ENCODE measurements around the gene TRMT11. TPM values are rescaled to one million over a fixed set of nuclear protein-coding genes. Genes with fewer than 3 reads are reported as not detected.

The TRMT11 gene
- total and polyA plus RNA-seq, 10 of the 15 experiments (the other 5 are each of a cell fraction or from before 2014, with no cell fraction given) = 34.0 to 81.1 (median 43.7) TPM

DNA sequence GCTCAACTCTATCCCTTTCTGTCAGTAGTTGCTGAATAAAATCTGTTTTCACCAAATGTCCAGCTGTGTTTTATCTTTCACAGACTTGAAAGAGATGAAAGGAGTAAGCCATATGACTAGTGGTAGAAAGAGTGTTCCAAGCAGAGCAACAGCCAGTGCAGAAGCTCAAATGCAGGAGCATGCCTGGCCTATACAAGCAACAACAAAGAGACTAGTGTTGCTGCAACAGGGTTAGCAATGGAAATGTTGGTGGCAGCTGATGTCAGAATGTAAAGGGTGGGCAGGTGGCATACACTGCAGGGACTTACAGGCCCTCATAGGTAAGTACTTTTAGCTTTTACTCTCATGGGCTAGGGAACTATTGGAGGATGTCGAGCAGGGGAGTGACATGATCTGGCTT lies 35.0 kb upstream of the TRMT11 start (continued):
- no peak for TF ChIP-seq POLR2A (IDR thresholded peaks at IDR 0.05; ENCODE audit: low read depth, low read length)
- TF ChIP-seq, protein P1, sequence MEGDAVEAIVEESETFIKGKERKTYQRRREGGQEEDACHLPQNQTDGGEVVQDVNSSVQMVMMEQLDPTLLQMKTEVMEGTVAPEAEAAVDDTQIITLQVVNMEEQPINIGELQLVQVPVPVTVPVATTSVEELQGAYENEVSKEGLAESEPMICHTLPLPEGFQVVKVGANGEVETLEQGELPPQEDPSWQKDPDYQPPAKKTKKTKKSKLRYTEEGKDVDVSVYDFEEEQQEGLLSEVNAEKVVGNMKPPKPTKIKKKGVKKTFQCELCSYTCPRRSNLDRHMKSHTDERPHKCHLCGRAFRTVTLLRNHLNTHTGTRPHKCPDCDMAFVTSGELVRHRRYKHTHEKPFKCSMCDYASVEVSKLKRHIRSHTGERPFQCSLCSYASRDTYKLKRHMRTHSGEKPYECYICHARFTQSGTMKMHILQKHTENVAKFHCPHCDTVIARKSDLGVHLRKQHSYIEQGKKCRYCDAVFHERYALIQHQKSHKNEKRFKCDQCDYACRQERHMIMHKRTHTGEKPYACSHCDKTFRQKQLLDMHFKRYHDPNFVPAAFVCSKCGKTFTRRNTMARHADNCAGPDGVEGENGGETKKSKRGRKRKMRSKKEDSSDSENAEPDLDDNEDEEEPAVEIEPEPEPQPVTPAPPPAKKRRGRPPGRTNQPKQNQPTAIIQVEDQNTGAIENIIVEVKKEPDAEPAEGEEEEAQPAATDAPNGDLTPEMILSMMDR (IDR thresholded peaks at IDR 0.05 in 2 of 3, conservative IDR thresholded peaks at IDR 0.05 in 1 of 3; ENCODE audit: control insufficient read depth in 2 of 3, extremely low read depth in 1 of 3, insufficient read depth in 1 of 3, low read depth in 3 of 3, low read length in 3 of 3) = no peak
- no peak for TF ChIP-seq ZNF24 (IDR thresholded peaks at IDR 0.05)
- TF ChIP-seq SP1 (IDR thresholded peaks at IDR 0.05; ENCODE audit: low read depth, low read length) = no peak

DNA sequence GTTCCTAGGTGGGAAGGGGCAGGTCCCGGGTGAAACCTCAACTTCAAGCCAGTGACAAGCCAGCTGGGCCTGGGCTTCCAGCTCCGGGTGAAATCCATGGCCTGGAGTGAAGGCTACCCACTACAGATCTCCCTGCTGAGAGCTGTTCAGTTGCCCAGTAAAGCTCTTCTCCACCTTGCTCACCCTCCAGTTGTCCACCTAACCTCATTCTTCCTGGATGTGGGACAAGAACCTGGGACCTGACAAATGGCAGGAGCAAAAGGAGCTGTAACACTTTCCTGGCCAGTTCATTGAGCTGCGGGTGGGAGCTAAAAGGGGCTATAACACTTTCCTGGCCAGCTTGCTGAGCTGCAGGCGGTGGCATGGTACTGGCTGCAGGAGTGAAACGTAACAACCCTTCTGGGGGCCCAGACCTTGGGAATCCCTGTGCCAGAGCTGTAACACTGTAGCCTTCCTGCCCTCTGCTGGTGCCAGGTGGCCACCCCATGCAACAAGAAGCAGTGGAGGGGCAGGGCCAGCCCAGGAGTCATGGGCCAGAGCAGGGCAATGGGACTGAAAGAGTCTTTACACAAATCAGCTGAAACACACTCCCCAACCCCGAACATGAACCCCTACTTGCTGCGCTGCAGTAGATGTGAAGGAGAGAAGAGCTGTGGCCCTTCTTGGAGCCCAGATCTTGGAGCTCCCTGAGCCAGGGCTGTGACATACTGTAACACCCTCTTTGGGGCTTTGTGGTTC lies 33.4 kb upstream of the TRMT11 start:
- in situ Hi-C loops (cut with MboI) (no loop called here), intact Hi-C loops (cut with micrococcal nuclease; ENCODE audit: unreplicated experiment) (loop anchor here (2.0 kb wide), 1 partner anchor 94 kb away; no protein-coding TSS in a partner anchor)
- Histone ChIP-seq H3K4me2 (ENCODE audit: control insufficient read depth, insufficient read depth) (no peak overlapping the region), H3K27ac (ENCODE audit: control insufficient read depth, insufficient read depth) (no peak overlapping the region), H3K4me3 (no peak overlapping the region), H3K9me3 (replicated peaks; ENCODE audit: control insufficient read depth, insufficient read depth, low read length) (no peaks in the 10 kb centered on the region), H3K27me3 (replicated peaks in 1 of 2; ENCODE audit: control insufficient read depth in 2 of 2, insufficient read depth in 2 of 2, low read length in 1 of 2) (no peaks in the 10 kb centered on the region), H4K20me1 (ENCODE audit: control insufficient read depth, insufficient read depth) (no peaks in the 10 kb centered on the region), H3K4me1 (ENCODE audit: control insufficient read depth, insufficient read depth, low read length) (peaks cover 6% of the 10 kb centered on the region), H3K9ac (ENCODE audit: control insufficient read depth, insufficient read depth, low read length) (no peak overlapping the region), H3K79me2 (ENCODE audit: control insufficient read depth, insufficient read depth, low read length) (peaks cover 13% of the 10 kb centered on the region), H2AFZ (ENCODE audit: control insufficient read depth, low read depth, low read length) (no peak overlapping the region), H3K36me3 (ENCODE audit: control insufficient read depth in 2 of 2, insufficient read depth in 2 of 2, low read length in 1 of 2) (no peaks in the 10 kb centered on the region)
- no TSS peak for BruUV-seq (replicated peaks)
- RAD21 ChIA-PET (ENCODE audit: unreplicated experiment) = interaction anchor here (0.8 to 3.4 kb wide), 17 partner anchors 10 to 642 kb away, joined by 3 to 48 read pairs (median 7); partner anchors contain the start of gene NCOA7
- ATAC-seq = peak; percentile 51
- SMC1A ChIA-PET (ENCODE audit: uncharacterized antibody, unreplicated experiment) = interaction anchor here (0.6 to 9.8 kb wide), 26 partner anchors 8 to 640 kb away, joined by 3 to 179 read pairs (median 5); partner anchors contain the start of gene NCOA7
- CTCF ChIA-PET = interaction anchor here (0.7 to 15.3 kb wide), 33 partner anchors 8 to 649 kb away, joined by 3 to 505 read pairs (median 5); partner anchors contain the start of gene NCOA7
- POLR2A ChIA-PET = interaction anchor here (0.8 to 1.2 kb wide), 3 partner anchors 158 to 171 kb away, joined by 3 read pairs; partner anchors contain the start of gene NCOA7
- TF ChIP-seq, protein P1 (IDR thresholded peaks at IDR 0.05 in 2 of 3, conservative IDR thresholded peaks at IDR 0.05 in 1 of 3; ENCODE audit: control insufficient read depth in 2 of 3, extremely low read depth in 1 of 3, insufficient read depth in 1 of 3, low read depth in 3 of 3, low read length in 3 of 3) = peak; percentile 34 to 76 (median 68); a peak in 5 of 6 replicates
- TF ChIP-seq RAD21 (IDR thresholded peaks at IDR 0.05; ENCODE audit: insufficient read depth, low read depth, low read length) (peak; percentile 76), SMC3 (IDR thresholded peaks at IDR 0.05; ENCODE audit: borderline replicate concordance, low read length) (peak; percentile 65; the same call in 1 of the 2 replicates), SRF (IDR thresholded peaks at IDR 0.05; ENCODE audit: low read depth in 2 of 2, low read length in 2 of 2) (no peak), GATAD2B (conservative IDR thresholded peaks at IDR 0.05; ENCODE audit: low read depth) (no peak)
- FAIRE-seq = peak; percentile 62
- 66% methylated on average over 6 of the region's 7 CpGs for WGBS (ENCODE audit: insufficient coverage, insufficient replicate concordance, low lambda C conversion rate, missing lambda C conversion rate)
- no peak for DNase-seq (ENCODE audit: low read depth, low spot score)
